H7 (cell line): ENCODE results near the gene DEGS2. TPM values are rescaled to one million over a fixed set of nuclear protein-coding genes. Genes with fewer than 3 reads are reported as not detected.

Experiments
- DNase-seq: peaks from one replicate; pipeline ENCODE4 v3.0.0; 2012
- H3K27me3 ChIP-seq: 2 replicates; pipeline ENCODE4 v1.6.0; 2011; ENCODE audit warnings: mild to moderate bottlenecking, low read length; ENCODE audit not compliant: control insufficient read depth, insufficient read depth
- H3K36me3 ChIP-seq: replicated peaks from 2 replicates; pipeline ENCODE4 v1.5.1; 2011; ENCODE audit warnings: low read length; ENCODE audit not compliant: control insufficient read depth, insufficient read depth
- H3K4me3 ChIP-seq: 2 replicates; pipeline ENCODE4 v1.5.1; 2011; ENCODE audit warnings: low read depth, mild to moderate bottlenecking, control low read depth, low read length, moderate library complexity; ENCODE audit not compliant: insufficient read depth
- total RNA-seq: library from RNA; depleted of rRNA; stranded (reverse); fragments of >200 nt; shearing (Covaris generic); gene quantifications from 2 replicates; pipeline ENCODE4 v1.2.3, GENCODE V29; 2014

The DEGS2 gene
- total RNA-seq, 1 experiment from 2014 or later = not detected

DNA sequence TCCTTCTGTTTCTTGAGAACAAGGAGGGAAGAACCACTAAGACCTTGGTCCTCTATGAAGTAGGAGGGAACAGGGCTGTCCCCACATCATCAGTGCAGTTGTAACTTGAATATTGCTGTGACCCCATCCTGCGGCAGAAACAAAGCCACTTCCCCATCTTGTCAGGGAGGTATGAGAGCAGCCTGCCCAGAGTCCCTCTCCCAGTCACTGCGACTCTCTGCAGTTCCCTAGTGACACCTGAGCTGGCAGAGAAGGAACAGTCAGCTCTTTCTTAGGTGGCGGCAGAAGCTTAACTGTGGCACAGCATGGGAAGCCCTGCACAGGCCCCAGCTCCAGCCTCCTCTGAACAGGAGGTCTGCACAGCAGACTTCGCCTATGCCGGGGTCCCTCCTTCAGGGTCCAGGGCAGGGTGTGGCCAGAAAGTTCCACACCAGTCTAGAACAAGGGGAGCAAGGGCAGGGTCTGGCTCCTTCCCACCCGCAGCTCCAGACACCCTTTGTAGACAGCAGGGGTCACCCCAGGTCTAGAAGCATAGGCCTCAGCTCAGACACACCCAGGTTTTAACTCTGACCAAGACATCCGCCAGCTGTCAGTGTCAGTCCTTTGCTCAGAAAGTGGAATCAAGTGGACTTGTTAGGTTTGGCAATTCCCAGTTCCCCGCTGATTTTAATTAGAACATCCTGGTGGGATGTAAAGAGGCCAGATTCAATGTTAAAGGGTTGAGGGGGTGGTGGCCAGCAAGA, 36.8 kb downstream of the DEGS2 start:
- DNase-seq = no peak
- no peaks in the 10 kb centered on the region; the same call in 1 of the 2 replicates for H3K36me3 ChIP-seq
- H3K27me3 ChIP-seq = no peaks in the 10 kb centered on the region
- no peak overlapping the region for H3K4me3 ChIP-seq

DNA sequence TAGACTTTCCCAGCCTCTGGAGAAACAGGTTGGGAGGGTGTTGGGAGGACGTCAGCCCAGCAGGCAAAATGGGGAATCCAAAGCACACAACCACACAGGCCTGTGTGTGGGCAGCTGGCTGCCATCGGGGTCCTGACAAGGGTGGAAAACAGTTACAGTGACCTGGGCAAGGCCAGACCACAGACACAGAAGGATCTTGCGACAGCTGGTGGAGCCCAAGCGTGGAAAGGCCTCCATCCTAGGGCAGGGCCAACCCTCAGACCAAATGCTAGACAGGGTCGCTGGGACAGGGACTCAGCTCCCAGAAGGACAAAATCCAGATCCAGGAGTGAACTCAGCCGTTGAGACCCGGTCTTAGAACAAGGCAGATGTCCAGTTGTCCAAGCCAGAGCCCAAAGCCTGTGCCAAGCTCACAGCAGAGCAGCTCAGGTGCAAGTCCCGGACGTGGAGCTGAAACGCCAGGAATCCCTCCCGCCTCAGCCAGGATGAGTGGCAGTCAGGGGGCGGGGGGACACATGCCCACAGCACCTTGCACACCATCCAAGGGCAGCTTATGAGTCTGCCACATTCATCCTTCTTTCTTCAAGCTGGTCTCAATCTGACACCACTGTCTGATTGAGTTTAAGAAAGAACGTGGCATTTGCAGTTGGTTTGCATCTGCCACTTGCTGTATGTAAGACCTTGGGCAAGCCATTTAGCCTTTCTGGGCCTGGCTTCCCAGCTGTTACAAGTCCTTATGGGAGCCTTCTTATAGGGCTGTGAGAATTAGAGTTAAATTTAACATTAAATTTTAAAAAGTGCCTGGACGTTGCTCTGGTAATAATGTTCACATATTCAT, 37.6 kb downstream of the DEGS2 start:
- no peak for DNase-seq
- no peaks in the 10 kb centered on the region for H3K27me3 ChIP-seq
- no peaks in the 10 kb centered on the region; the same call in 1 of the 2 replicates for H3K36me3 ChIP-seq
- H3K4me3 ChIP-seq = no peak overlapping the region

GRCh38 chr14:100120522-100121269, 38.7 kb downstream of the DEGS2 start:
- Histone ChIP-seq H3K4me3 (no peak overlapping the region), H3K27me3 (no peaks in the 10 kb centered on the region), H3K36me3 (no peaks in the 10 kb centered on the region; the same call in 1 of the 2 replicates)
- no peak for DNase-seq

DNA sequence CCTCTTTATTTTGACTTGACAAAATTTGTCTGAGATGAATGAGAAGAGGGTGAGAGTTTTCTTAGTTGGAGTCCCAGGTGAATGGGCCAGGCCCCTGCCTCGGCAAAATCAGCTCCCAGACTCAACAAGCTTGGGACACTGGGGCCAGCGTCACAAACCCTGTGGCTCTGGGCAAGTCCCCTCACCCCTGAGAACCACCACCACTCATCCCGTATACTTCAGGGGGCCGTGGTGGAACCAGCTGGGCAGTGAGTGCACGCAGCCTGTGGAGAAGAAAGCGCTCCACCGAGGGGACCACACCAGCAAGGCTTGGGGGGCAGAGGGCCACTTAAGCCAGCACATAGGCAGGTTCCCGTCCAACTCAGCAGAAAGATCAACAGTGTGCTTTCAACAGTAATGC, 40.2 kb downstream of the DEGS2 start:
- Histone ChIP-seq H3K36me3 (no peaks in the 10 kb centered on the region), H3K4me3 (no peak overlapping the region), H3K27me3 (no peaks in the 10 kb centered on the region)
- DNase-seq = no peak

DNA sequence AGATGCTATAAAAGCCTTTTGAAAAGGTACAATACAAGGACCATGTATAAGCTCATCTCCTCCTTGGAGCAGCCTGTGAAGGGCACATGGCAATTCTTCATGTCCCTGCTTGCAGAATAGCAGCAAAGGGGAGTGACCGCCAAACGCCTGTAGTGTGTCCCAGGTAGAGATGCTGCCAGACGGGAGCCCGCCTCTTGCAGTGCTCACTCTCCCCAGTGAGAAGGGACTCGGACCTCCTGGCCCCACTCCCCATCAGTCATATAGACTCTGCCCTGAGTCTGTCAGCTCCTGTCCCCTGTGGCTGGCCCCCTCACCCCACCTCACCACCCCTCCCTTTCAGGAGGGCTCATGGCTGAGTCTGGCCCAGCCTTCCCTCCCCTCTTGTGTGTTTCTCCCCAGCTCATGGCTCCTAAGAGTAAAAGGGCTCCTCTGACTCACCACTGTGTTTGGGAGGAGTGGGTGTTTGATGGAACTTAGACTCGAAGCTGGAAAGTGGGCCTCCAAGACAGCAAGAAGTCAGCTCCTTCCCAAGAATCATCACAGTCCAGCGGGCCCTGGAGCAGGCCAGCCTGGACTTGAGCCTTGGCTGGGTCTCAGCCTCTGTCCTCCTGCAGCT, 40.9 kb downstream of the DEGS2 start:
- no peak for DNase-seq
- Histone ChIP-seq H3K36me3 (no peaks in the 10 kb centered on the region), H3K4me3 (no peak overlapping the region)

DNA sequence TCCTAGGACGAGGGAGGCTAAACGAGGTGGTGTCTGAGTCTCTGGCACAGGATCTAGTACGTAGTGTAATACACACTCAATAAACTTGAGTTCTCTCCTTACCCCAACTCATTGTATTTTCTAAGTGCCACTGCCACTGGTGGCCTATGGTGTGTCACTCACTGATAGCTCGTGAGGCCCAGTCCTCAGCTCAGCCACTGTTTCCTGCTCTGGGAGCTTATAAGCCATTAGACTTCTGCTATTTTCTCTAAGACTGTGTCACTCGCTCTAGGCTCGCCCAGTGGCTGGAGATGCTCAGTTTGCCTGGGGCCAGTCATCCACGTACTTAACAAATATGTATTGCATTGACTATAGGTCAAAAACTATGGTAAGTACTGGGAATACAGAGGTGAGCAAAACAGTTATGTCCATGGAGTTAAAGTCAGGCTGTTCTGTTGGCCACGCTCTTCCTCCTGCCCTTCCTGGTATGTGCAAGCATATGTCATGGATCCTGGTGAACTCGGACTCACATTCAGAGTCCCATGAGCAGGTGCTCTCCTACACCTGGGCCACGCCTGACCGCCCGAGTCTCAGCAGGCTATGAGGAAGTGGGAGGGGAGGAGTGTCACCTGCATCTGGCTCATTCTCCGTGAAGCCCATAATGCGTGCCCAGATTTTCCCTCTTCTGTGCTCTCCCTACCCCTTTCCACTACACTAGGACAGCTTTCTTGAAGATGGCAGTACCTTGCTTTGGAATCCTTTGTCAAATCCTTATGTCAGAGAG, 41.6 kb downstream of the DEGS2 start:
- H3K36me3 ChIP-seq = no peaks in the 10 kb centered on the region
- no peak for DNase-seq
- H3K4me3 ChIP-seq = no peak overlapping the region
- H3K27me3 ChIP-seq = no peaks in the 10 kb centered on the region

More for the DNA sequence above, 40.9 kb downstream of the DEGS2 start:
- no peaks in the 10 kb centered on the region for H3K27me3 ChIP-seq

- H3K4me3 ChIP-seq = no peak overlapping the region
- H3K27me3 ChIP-seq = no peaks in the 10 kb centered on the region
- no peak for DNase-seq
- H3K36me3 ChIP-seq = no peaks in the 10 kb centered on the region
These were observed 42.4 kb downstream of the DEGS2 start for GRCh38 chr14:100117026-100117425.

DNA sequence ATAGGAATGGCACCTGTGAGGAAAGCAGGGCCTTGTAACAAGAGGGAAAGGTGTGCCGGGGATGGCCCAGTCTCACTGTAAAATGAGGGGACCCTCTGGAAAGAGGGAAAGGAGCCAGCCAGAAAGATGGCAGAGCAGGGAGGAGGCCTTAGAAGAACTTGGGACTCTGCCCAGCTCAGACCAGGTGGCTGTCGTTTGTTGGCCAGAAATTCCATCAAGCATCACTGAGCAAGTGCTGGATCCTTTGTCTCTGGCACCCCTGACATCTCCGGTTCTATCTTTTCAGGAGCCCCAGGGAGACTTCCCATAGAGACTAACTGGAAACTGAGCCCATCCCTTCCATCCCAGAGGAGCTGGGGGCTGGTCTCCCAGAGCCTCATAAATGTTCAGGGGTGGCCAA, 43.3 kb downstream of the DEGS2 start:
- no peak overlapping the region for H3K4me3 ChIP-seq
- no peaks in the 10 kb centered on the region for H3K27me3 ChIP-seq
- H3K36me3 ChIP-seq = no peaks in the 10 kb centered on the region
- DNase-seq = no peak

DNA sequence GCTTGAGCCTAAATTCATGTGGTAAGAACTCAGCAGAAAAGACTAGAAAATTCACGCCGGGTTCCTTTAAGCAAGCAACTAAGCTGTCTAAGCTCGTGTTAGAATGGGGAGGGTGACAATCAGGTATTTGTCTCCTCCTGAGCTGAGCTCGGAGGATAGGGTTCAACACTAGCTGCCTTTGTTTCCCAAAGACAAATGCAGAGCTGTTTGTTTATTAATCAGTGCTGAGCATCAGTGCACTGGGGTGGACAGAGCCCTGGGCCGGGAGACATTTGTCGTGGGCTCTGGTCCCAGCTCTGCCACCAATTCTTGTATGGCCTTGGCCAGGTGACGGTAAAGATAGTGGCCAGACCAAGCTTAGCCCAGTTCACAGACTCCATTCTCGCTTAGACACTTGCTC, 43.7 kb downstream of the DEGS2 start:
- Histone ChIP-seq H3K27me3 (no peaks in the 10 kb centered on the region), H3K4me3 (no peak overlapping the region), H3K36me3 (no peaks in the 10 kb centered on the region)
- DNase-seq = no peak

DNA sequence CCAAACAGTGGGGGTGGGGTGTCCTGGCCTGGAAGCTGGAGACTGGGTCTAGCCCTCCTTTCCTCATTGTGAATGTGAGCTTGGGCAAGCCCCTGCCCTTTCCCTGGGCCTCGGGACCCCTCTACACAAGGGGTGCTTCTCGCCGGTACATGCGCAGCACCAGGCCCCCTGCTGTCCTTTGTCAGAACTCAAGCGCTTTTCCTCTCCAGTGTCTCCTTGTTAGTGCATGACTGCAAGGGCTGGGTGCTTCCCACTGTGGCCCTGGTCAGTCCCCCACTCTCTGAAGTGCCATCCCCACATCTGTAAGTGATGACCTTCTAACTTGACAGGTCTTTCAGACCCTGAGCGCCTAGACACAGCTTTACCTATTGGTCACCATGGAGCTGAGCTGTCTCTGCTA, 44.2 kb downstream of the DEGS2 start:
- Histone ChIP-seq H3K4me3 (no peak overlapping the region), H3K36me3 (no peaks in the 10 kb centered on the region), H3K27me3 (no peaks in the 10 kb centered on the region)
- peak; percentile 60 for DNase-seq

DNA sequence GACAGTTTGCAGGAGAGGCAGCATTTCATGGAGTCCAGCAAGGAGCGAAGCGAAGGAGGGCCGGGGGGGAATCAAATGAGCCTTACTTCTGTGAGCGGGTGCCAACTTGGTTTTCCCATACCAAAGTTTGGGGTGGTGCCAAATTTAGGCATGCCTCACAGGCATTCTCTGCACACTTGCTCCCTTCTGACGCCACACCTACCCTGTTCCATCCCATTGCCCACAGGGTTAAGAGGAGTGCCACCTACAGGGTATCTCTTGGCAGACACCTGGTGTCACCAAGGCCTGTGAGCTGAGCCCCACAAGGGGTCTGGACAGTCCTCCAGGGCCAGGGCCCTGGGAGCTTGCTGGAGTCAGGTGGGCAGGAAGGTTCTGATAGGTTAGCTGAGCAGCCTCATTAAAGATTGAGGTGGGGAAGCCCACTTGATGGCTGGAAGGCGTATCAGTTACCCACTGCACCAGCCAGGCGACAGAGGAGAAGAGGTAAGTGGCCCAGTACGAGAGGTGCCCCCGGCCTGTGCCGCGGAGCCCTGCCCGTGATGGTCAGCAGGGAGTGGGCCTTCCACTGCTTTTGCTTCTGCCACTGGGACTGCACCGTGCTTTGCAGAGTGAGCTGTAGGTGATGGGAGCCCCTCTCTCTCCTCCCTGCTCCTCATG, 45.2 kb downstream of the DEGS2 start:
- H3K4me3 ChIP-seq = no peak overlapping the region
- H3K27me3 ChIP-seq = no peaks in the 10 kb centered on the region
- no peaks in the 10 kb centered on the region for H3K36me3 ChIP-seq
- DNase-seq = peak; percentile 41

DNA sequence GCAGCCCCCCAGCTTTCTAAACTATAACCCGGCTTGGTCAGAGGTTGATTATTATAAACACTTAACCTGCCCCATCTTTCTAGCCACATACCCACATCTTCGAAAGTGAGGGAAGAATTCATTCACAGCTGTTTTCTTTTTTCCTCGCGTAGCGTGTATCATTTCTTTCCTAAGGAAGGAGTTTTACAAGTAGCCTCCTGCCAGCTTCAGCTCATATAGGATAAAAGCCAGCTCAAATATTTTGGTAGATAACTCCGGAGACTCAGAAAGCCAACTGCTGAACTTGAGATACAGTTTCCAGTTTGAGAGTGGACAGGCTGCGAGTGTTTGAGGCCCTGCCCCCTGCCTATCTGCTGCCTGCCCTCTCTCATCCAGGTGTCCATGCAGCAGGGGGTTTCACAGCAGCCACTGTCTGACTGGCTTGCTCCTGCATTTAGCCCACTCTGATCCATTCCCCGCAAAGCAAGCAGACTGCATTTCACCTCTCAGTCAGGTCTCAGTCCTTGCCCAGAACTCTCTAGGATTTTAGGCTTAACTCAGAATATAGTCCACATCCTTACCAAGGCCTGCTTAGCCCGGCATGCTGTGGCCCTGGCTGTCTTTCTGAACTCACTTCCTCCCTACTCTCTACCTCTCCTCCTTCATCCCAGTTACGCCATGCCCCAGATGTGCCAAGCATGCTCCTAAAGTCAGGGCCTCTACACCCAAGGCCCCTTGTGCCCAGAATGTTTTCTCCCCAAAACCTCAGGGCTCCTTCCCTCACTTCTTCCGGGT, 47.3 kb downstream of the DEGS2 start:
- Histone ChIP-seq H3K36me3 (no peaks in the 10 kb centered on the region), H3K4me3 (no peak overlapping the region), H3K27me3 (no peaks in the 10 kb centered on the region)
- DNase-seq = peak; percentile 40

DNA sequence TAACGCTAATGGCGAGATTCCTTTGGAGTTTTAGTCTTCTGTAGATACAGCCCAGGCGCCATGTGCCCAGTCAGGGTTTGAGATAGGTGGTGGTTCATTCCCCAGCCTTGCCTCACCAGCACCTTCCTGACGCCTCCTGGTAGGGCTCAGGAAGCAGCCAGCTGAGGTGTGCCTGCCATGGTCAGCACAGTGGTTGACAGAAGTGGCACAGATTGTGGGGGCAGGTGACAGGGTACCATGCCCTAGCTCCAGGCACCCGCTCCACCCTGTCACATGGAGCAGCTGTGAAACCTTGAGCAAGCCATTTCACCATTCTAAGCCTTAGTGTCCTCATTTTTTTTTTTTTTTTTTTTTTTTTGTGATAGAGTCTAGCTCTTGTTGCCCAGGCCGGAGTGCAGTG, 48.6 kb downstream of the DEGS2 start:
- no peaks in the 10 kb centered on the region; the same call in 1 of the 2 replicates for H3K36me3 ChIP-seq
- DNase-seq = no peak
- H3K4me3 ChIP-seq = no peak overlapping the region
- H3K27me3 ChIP-seq = no peaks in the 10 kb centered on the region
